ENCODE data around the gene DCAF6. TPM values are rescaled to one million over a fixed set of nuclear protein-coding genes. Genes with fewer than 3 reads are reported as not detected.

Gene DCAF6
- total and polyA plus RNA-seq, 4 donors = 33.5 to 105 (median 71.1) TPM

- no peaks in the 10 kb centered on the region for H3K9me3 ChIP-seq (ENCODE audit: control insufficient read depth in 4 of 4, low read length in 3 of 4)
- TF ChIP-seq RXRA (IDR thresholded peaks at IDR 0.05) (no peak), HNF4A (conservative IDR thresholded peaks at IDR 0.05) (no peak), FOXA2 (IDR thresholded peaks at IDR 0.05) (no peak), YY1 (IDR thresholded peaks at IDR 0.05) (no peak), ATF3 (IDR thresholded peaks at IDR 0.05) (no peak), HNF4G (IDR thresholded peaks at IDR 0.05) (no peak), FOXA1 (IDR thresholded peaks at IDR 0.05) (no peak), GABPA (IDR thresholded peaks at IDR 0.05 in 1 of 2, conservative IDR thresholded peaks at IDR 0.05 in 1 of 2) (no peak), EGR1 (IDR thresholded peaks at IDR 0.05; ENCODE audit: low read depth in 2 of 2) (no peak), ZBTB33 (IDR thresholded peaks at IDR 0.05) (no peak), MAX (IDR thresholded peaks at IDR 0.05) (no peak), CTCF (IDR thresholded peaks at IDR 0.05; ENCODE audit: low read depth, low read length, missing input control) (no peak), SP1 (IDR thresholded peaks at IDR 0.05) (no peak)
- H3K36me3 ChIP-seq (ENCODE audit: control insufficient read depth in 4 of 4, insufficient read depth in 3 of 4, low read depth in 1 of 4, low read length in 3 of 4) = peaks cover 3 to 21% (median 10%) of the 10 kb centered on the region in 4 donors
- H3K9ac ChIP-seq (ENCODE audit: low read depth in 1 of 2, low read length in 2 of 2) = peak overlapping the region; percentile 38 to 72
- H3K4me3 ChIP-seq (ENCODE audit: low read depth in 1 of 3, low read length in 3 of 3) = no peak overlapping the region
- WGBS = 56% methylated on average over 3 of the region's 3 CpGs
- DNase-seq (ENCODE audit: low spot score) = no peak
- H3K27me3 ChIP-seq (ENCODE audit: control insufficient read depth in 4 of 4, insufficient read depth in 4 of 4, low read length in 3 of 4) = no peaks in the 10 kb centered on the region
- H3K4me1 ChIP-seq (ENCODE audit: control insufficient read depth in 4 of 4, insufficient read depth in 4 of 4, low read length in 3 of 4) = peaks cover 6 to 17% (median 11%) of the 10 kb centered on the region in 4 donors
- peak overlapping the region; percentile 41 to 64 for H3K27ac ChIP-seq (ENCODE audit: low read depth in 1 of 2, low read length in 2 of 2)
These were observed 58.6 kb downstream of the DCAF6 start for GRCh38 chr1:167995038-167995437.

- Histone ChIP-seq H3K4me1 (ENCODE audit: control insufficient read depth in 4 of 4, insufficient read depth in 4 of 4, low read length in 3 of 4) (peaks cover 6 to 17% (median 11%) of the 10 kb centered on the region in 4 donors), H3K27ac (ENCODE audit: low read depth in 1 of 2, low read length in 2 of 2) (no peak overlapping the region), H3K27me3 (ENCODE audit: control insufficient read depth in 4 of 4, insufficient read depth in 4 of 4, low read length in 3 of 4) (no peaks in the 10 kb centered on the region), H3K36me3 (ENCODE audit: control insufficient read depth in 4 of 4, insufficient read depth in 3 of 4, low read depth in 1 of 4, low read length in 3 of 4) (peaks cover 3 to 19% (median 11%) of the 10 kb centered on the region in 4 donors), H3K9me3 (ENCODE audit: control insufficient read depth in 4 of 4, low read length in 3 of 4) (no peaks in the 10 kb centered on the region), H3K9ac (ENCODE audit: low read depth in 1 of 2, low read length in 2 of 2) (no peak overlapping the region), H3K4me3 (ENCODE audit: low read depth in 1 of 3, low read length in 3 of 3) (no peak overlapping the region)
- no peak for TF ChIP-seq TAF1 (conservative IDR thresholded peaks at IDR 0.05)
- WGBS = 94% methylated on average over 3 of the region's 3 CpGs
- no peak for DNase-seq (ENCODE audit: low spot score)
These were observed 59.8 kb downstream of the DCAF6 start for GRCh38 chr1:167996266-167996665.

- Histone ChIP-seq H3K4me1 (ENCODE audit: control insufficient read depth in 4 of 4, insufficient read depth in 4 of 4, low read length in 3 of 4) (peaks cover 6 to 17% (median 11%) of the 10 kb centered on the region in 4 donors), H3K9ac (ENCODE audit: low read depth in 1 of 2, low read length in 2 of 2) (no peak overlapping the region), H3K27me3 (ENCODE audit: control insufficient read depth in 4 of 4, insufficient read depth in 4 of 4, low read length in 3 of 4) (no peaks in the 10 kb centered on the region), H3K9me3 (ENCODE audit: control insufficient read depth in 4 of 4, low read length in 3 of 4) (no peaks in the 10 kb centered on the region), H3K36me3 (ENCODE audit: control insufficient read depth in 4 of 4, insufficient read depth in 3 of 4, low read depth in 1 of 4, low read length in 3 of 4) (peaks cover 0 to 15% (median 10%) of the 10 kb centered on the region in 4 donors), H3K27ac (ENCODE audit: low read depth in 1 of 2, low read length in 2 of 2) (no peak overlapping the region), H3K4me3 (ENCODE audit: low read depth in 1 of 3, low read length in 3 of 3) (no peak overlapping the region)
- DNase-seq (ENCODE audit: low spot score) = no peak
- WGBS = 91% methylated on average over 3 of the region's 3 CpGs
- TF ChIP-seq FOXA2 (IDR thresholded peaks at IDR 0.05) (no peak), SP1 (IDR thresholded peaks at IDR 0.05) (no peak), FOXA1 (IDR thresholded peaks at IDR 0.05) (no peak), REST (IDR thresholded peaks at IDR 0.05) (no peak), YY1 (IDR thresholded peaks at IDR 0.05) (no peak), HNF4A (conservative IDR thresholded peaks at IDR 0.05) (no peak), ZBTB33 (IDR thresholded peaks at IDR 0.05) (no peak), HNF4G (IDR thresholded peaks at IDR 0.05) (no peak), NR2F2 (IDR thresholded peaks at IDR 0.05) (no peak), EGR1 (IDR thresholded peaks at IDR 0.05; ENCODE audit: low read depth in 2 of 2) (no peak), MAX (IDR thresholded peaks at IDR 0.05) (no peak), ATF3 (IDR thresholded peaks at IDR 0.05) (no peak)
These were observed 60.6 kb downstream of the DCAF6 start for GRCh38 chr1:167997037-167997575.
